ENCODE data around the gene CAPN11. TPM values are rescaled to one million over a fixed set of nuclear protein-coding genes. Genes with fewer than 3 reads are reported as not detected.
A peak's percentile ranks its signal among the peaks of the same experiment; 100 is the strongest.

Gene CAPN11
- polyA plus RNA-seq, 1 donor from 2014 or later: not detected

GRCh38 chr6:44123544-44123943 is 35.1 kb upstream of the CAPN11 start:
- H3K27ac ChIP-seq (ENCODE audit: low read length): no peak overlapping the region
- H3K9ac ChIP-seq (ENCODE audit: low read length): no peak overlapping the region
- no peaks in the 10 kb centered on the region for H3K9me2 ChIP-seq (ENCODE audit: insufficient read depth, low read length)
- no peaks in the 10 kb centered on the region for H4K20me1 ChIP-seq (ENCODE audit: insufficient read depth)
- no peak overlapping the region for H2AFZ ChIP-seq (ENCODE audit: low read depth, low read length)
- H3K79me2 ChIP-seq (replicated peaks; ENCODE audit: insufficient read depth, low read length): peaks cover 77% of the 10 kb centered on the region
- no peaks in the 10 kb centered on the region for H3F3A ChIP-seq (ENCODE audit: insufficient read depth, low read length, poor library complexity, severe bottlenecking)
- H3K4me3 ChIP-seq (ENCODE audit: low read length): no peak overlapping the region
- H3K4me2 ChIP-seq (ENCODE audit: low read length): no peak overlapping the region
- no peaks in the 10 kb centered on the region for H3K27me3 ChIP-seq (ENCODE audit: insufficient read depth, low read depth, low read length)
- TF ChIP-seq EZH2 (IDR thresholded peaks at IDR 0.05; ENCODE audit: borderline replicate concordance, insufficient read depth, low read length, poor library complexity, severe bottlenecking) (no peak), TAF1 (IDR thresholded peaks at IDR 0.05; ENCODE audit: low read depth) (no peak), POLR2AphosphoS5 (IDR thresholded peaks at IDR 0.05) (no peak), CTCF (IDR thresholded peaks at IDR 0.05; ENCODE audit: poor library complexity, severe bottlenecking) (no peak), SMC3 (conservative IDR thresholded peaks at IDR 0.05; ENCODE audit: poor library complexity) (no peak), RAD21 (conservative IDR thresholded peaks at IDR 0.05) (no peak), EP300 (conservative IDR thresholded peaks at IDR 0.05; ENCODE audit: poor library complexity, severe bottlenecking) (no peak), MXI1 (conservative IDR thresholded peaks at IDR 0.05; ENCODE audit: poor library complexity, severe bottlenecking) (no peak)
- TF ChIP-seq, protein P1, sequence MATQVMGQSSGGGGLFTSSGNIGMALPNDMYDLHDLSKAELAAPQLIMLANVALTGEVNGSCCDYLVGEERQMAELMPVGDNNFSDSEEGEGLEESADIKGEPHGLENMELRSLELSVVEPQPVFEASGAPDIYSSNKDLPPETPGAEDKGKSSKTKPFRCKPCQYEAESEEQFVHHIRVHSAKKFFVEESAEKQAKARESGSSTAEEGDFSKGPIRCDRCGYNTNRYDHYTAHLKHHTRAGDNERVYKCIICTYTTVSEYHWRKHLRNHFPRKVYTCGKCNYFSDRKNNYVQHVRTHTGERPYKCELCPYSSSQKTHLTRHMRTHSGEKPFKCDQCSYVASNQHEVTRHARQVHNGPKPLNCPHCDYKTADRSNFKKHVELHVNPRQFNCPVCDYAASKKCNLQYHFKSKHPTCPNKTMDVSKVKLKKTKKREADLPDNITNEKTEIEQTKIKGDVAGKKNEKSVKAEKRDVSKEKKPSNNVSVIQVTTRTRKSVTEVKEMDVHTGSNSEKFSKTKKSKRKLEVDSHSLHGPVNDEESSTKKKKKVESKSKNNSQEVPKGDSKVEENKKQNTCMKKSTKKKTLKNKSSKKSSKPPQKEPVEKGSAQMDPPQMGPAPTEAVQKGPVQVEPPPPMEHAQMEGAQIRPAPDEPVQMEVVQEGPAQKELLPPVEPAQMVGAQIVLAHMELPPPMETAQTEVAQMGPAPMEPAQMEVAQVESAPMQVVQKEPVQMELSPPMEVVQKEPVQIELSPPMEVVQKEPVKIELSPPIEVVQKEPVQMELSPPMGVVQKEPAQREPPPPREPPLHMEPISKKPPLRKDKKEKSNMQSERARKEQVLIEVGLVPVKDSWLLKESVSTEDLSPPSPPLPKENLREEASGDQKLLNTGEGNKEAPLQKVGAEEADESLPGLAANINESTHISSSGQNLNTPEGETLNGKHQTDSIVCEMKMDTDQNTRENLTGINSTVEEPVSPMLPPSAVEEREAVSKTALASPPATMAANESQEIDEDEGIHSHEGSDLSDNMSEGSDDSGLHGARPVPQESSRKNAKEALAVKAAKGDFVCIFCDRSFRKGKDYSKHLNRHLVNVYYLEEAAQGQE (IDR thresholded peaks at IDR 0.05; ENCODE audit: borderline replicate concordance): no peak
- H3K36me3 ChIP-seq (ENCODE audit: insufficient read depth, low read length): no peaks in the 10 kb centered on the region
- H3K9me3 ChIP-seq (ENCODE audit: low read length): no peaks in the 10 kb centered on the region

- Histone ChIP-seq H4K20me1 (ENCODE audit: insufficient read depth) (no peaks in the 10 kb centered on the region), H3K9me3 (ENCODE audit: low read length) (no peaks in the 10 kb centered on the region), H3K9me2 (ENCODE audit: insufficient read depth, low read length) (no peaks in the 10 kb centered on the region), H3K27me3 (ENCODE audit: insufficient read depth, low read depth, low read length) (no peaks in the 10 kb centered on the region), H3K36me3 (ENCODE audit: insufficient read depth, low read length) (no peaks in the 10 kb centered on the region), H3K4me2 (ENCODE audit: low read length) (peak overlapping the region; percentile 57), H2AFZ (ENCODE audit: low read depth, low read length) (peak overlapping the region; percentile 45), H3K79me2 (replicated peaks; ENCODE audit: insufficient read depth, low read length) (peaks cover 64% of the 10 kb centered on the region), H3F3A (ENCODE audit: insufficient read depth, low read length, poor library complexity, severe bottlenecking) (no peaks in the 10 kb centered on the region), H3K9ac (ENCODE audit: low read length) (peak overlapping the region; percentile 71), H3K27ac (ENCODE audit: low read length) (peak overlapping the region; percentile 36), H3K4me3 (ENCODE audit: low read length) (peak overlapping the region; percentile 98)
- TF ChIP-seq TAF1 (IDR thresholded peaks at IDR 0.05; ENCODE audit: low read depth) (no peak), SMC3 (conservative IDR thresholded peaks at IDR 0.05; ENCODE audit: poor library complexity) (no peak), MXI1 (conservative IDR thresholded peaks at IDR 0.05; ENCODE audit: poor library complexity, severe bottlenecking) (peak; percentile 12), EP300 (conservative IDR thresholded peaks at IDR 0.05; ENCODE audit: poor library complexity, severe bottlenecking) (no peak), RAD21 (conservative IDR thresholded peaks at IDR 0.05) (no peak)
Measured at GRCh38 chr6:44126320-44127149, 32.1 kb upstream of the CAPN11 start.

Data from neural cell (in vitro differentiated cells).